C4-2B (cell line): Measurements from ENCODE around the gene CERS1.

ENCODE experiments used
- H3K27ac ChIP-seq: fragments of 450-650 bp; 2 replicates; pipeline ENCODE4 v1.5.1; 2017
- ZFX ChIP-seq: fragments of 450-650 bp; IDR thresholded peaks from 2 replicates; pipeline ENCODE4 v1.6.1; 2017
- TF ChIP-seq, protein P1 (sequence below): fragments of 450-650 bp; conservative IDR thresholded peaks from 2 replicates; pipeline ENCODE4 v1.5.1; 2017; ENCODE audit warnings: mild to moderate bottlenecking

The CERS1 gene

DNA sequence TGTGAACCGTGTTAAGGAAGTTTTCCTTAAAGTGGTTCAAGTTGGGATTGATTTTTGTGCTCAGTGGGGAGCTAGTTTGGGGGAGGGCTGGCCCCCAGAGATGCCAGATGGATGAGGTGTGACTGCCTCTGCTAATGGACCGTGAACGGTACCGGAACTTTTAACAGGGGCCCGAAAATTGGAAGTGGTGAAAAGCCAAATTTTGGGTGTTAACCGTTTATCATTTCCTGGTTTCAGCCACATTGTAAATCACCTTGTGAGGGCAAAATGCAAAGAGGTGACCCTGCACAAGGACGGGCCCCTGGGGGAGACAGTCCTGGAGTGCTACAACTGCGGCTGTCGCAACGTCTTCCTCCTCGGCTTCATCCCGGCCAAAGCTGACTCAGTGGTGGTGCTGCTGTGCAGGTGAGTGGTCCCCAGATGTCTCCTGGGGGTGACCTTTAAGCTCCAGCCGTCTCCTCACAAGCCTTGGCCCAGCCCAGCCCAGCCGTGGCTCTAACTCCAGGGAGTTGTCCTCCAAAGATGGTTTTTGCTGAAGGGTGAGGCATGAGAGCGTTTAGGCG, 46.0 kb downstream of the CERS1 start:
- no peak for TF ChIP-seq ZFX
- TF ChIP-seq, protein P1, sequence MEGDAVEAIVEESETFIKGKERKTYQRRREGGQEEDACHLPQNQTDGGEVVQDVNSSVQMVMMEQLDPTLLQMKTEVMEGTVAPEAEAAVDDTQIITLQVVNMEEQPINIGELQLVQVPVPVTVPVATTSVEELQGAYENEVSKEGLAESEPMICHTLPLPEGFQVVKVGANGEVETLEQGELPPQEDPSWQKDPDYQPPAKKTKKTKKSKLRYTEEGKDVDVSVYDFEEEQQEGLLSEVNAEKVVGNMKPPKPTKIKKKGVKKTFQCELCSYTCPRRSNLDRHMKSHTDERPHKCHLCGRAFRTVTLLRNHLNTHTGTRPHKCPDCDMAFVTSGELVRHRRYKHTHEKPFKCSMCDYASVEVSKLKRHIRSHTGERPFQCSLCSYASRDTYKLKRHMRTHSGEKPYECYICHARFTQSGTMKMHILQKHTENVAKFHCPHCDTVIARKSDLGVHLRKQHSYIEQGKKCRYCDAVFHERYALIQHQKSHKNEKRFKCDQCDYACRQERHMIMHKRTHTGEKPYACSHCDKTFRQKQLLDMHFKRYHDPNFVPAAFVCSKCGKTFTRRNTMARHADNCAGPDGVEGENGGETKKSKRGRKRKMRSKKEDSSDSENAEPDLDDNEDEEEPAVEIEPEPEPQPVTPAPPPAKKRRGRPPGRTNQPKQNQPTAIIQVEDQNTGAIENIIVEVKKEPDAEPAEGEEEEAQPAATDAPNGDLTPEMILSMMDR: no peak
- H3K27ac ChIP-seq: peak overlapping the region; percentile 73

DNA sequence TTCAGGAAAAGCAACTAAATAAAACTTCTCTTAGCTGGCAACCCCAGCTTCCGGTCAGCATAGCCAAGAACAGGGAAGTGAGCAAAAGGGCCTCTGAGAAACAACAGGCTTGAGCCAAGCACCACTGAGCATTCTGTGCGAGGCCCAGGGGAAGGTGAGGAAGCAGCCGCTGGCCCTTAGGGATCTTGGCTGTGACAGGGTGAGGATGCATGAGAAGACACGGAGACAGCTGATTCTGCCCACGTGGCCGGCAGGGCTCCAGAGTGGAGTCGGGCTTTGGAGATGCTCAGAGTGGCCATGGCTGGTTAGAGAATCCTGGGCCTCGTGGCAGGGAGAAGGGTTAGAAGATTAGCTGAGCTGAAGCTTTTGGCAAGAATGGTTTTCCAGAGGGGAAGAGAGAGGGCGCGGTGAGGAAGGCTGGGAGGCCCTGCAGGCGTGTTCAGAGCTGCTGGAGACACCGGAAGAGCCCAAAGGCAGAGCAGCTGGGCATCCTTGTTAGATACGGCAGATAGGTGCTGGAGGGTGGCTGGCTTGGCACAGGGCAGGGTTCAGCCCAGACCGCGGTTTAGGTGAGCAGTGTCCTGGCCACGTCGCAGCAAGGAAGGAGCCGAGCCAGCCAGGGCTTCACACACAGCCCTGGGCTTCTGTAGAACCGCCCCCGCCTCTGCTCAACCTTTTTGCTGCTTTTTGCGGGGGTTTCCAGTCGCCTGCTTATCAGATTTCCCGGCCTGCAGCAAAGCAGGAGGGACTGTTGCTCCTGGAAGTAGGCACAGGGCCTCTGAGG, 46.9 kb downstream of the CERS1 start:
- TF ChIP-seq, protein P1: no peak
- no peak for TF ChIP-seq ZFX
- H3K27ac ChIP-seq: peak overlapping the region; percentile 73

DNA sequence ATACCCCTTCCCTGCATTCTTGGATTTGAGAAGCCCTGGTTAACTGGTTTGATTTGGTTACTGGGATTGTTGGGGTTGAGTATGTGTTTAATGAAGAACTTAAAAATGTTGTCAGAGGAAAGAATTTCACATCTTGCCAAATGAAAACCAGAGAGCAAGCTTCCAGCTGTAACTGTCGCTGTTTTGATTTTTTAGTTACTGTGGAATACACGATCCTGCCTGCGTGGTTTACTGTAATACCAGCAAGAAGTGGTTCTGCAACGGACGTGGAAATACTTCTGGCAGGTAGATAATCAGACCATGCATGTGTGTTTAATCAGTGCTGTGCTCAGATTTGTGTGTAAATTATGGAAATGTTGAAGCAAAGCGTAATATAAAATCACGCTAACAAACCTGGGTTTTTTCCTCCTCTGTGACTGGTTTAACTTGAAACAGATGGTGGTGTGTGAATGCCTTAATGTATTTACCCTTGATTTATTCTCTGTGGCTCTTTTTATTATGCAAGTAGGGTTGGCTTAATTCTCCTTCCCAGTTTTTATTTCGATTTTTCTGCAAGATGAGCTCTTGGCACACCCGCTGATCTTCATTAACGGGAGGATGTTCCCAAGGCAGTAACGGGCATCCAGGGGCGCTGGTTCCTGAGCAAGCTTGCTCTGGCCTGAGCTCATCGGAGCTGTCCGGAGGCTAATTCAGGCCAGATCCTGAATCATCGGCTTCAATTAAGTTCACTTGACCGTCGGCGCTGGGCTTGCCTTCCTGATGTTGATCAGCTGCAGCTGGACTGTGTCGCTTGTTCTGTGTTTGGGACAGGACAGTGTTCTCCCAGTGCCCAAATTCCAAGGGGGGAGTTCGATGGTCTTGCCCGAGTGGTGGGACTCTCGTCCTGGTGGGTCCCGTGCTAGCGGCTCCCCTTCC, 48.2 kb downstream of the CERS1 start:
- H3K27ac ChIP-seq: peak overlapping the region; percentile 73
- TF ChIP-seq ZFX: no peak
- TF ChIP-seq, protein P1: peak; percentile 61

DNA sequence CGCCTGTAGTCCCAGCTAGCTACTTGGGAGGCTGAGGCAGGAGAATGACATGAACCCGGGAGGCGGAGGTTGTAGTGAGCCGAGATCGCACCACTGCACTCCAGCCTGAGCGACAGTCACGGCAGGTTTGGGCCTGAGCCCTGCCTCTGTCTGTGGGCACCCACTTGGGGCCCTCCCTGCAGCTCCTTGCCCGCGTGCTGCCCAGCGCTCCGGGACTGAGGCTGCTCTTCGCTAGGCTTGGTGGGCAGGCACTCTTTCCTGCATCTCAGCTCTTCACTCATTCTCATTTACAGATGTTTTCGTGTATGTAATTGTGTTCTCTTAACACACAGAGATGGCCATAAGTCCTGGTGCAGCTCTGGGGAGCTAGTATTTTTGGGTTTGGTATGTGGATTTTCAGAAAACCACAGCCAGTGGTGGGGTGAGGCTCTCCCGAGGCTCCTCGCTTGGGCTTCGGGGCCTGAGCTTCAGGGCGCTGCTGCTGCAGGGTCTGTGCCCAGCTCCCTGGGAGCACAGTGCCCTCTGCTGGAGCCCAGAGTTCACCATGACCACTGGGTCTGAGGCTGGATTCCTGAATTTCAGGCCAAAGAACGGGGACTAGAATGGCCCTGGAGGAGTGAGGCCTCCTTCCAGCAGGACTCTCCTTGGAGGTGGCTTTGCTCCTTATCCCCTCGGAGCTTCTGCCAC, 49.0 kb downstream of the CERS1 start:
- no peak for TF ChIP-seq ZFX
- TF ChIP-seq, protein P1: peak; percentile 96
- peak overlapping the region; percentile 14; the same call in 1 of the 2 replicates for H3K27ac ChIP-seq

DNA sequence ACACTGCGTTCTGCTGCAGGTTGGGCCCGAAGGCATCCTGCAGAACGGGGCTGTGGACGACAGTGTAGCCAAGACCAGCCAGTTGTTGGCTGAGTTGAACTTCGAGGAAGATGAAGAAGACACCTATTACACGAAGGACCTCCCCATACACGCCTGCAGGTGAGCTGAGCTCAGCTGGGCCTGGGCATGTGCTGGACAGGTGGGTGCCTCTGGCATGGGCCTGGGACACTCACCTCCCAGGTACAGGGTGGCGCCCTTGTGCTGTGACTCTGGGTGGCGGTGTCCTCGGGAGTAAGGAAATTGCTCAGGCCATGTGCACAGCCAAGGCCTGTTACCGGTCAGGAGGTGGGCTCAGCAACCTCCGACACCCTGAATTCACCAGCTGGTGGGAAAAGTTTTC, 50.0 kb downstream of the CERS1 start:
- H3K27ac ChIP-seq: no peak overlapping the region
- no peak for TF ChIP-seq ZFX
- TF ChIP-seq, protein P1: no peak

DNA sequence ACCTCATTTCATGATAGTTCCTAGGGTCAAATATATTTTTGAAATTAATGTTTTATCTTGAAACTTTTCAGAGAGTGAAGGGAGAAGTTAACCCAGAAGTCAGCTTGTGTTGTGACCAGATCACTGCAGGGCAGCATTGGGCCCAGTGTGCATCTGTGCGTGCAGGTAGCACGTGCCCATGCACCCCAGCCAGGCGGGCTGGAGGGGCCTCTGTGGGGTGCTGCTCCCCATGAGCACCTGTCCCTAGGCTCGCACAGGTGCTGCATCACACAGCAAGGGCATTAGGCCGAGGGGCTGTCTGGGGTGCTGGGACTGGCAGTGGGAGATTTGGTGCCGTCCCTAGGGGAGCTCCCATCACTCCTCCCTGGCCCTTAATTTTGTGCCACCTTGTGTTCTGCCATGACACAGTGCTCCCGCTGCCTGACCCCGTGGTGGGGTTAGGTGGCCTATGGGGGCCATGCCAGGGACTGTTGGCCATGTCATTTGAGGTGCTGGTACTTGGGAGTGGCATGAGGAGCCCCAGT, 51.1 kb downstream of the CERS1 start:
- TF ChIP-seq, protein P1: no peak
- no peak for TF ChIP-seq ZFX
- no peak overlapping the region for H3K27ac ChIP-seq
